Vagina (tissue), 2 donors: ENCODE results near the gene CGB8. TPM values are rescaled to one million over a fixed set of nuclear protein-coding genes. Genes with fewer than 3 reads are reported as not detected.

Experiments used
- DNase-seq, 2 donors: peaks; one replicate each; pipeline ENCODE4 v3.0.0-alpha.2; 2017; ENCODE audit errors: extremely low spot score in 2 of 2
- H3K27ac ChIP-seq: fragments of 200-600 bp; sonication (generic); one replicate; pipeline ENCODE4 v1.5.1; 2019
- H3K27me3 ChIP-seq: fragments of 200-600 bp; sonication (generic); one replicate; pipeline ENCODE4 v1.5.1; 2019
- H3K36me3 ChIP-seq, 2 donors: fragments of 200-600 bp; sonication (generic); one replicate each; pipeline ENCODE4 v1.5.1; 2017 to 2019
- H3K4me1 ChIP-seq: fragments of 200-600 bp; sonication (generic); one replicate; pipeline ENCODE4 v1.5.1; 2019
- H3K4me3 ChIP-seq, 2 donors: fragments of 200-600 bp; sonication (generic); 1 replicate in 1 of 2; 2 replicates in 1 of 2; pipeline ENCODE4 v1.5.1; 2016 to 2019
- H3K9me3 ChIP-seq: fragments of 200-600 bp; sonication (generic); one replicate; pipeline ENCODE4 v1.5.1; 2019
- CTCF ChIP-seq, 3 experiments: fragments of 450-650 bp in 2 of 3; fragments of 200-600 bp in 1 of 3; sonication (generic) in 1 of 3; IDR thresholded peaks; one replicate each; pipeline ENCODE4 v1.5.1; 2017 to 2019; ENCODE audit warnings: antibody characterized with exemption in 3 of 3, mild to moderate bottlenecking in 2 of 3, moderate library complexity in 2 of 3
- POLR2A ChIP-seq, 2 donors: fragments of 450-650 bp; IDR thresholded peaks; one replicate each; pipeline ENCODE4 v1.6.1; 2017; ENCODE audit warnings: antibody characterized with exemption in 2 of 2, mild to moderate bottlenecking in 2 of 2, moderate library complexity in 2 of 2
- POLR2AphosphoS5 ChIP-seq, 2 donors: sonication (generic); formaldehyde crosslinking; IDR thresholded peaks; one replicate each; pipeline ENCODE4 v1.9.0; 2017; ENCODE audit warnings: antibody characterized with exemption in 2 of 2, mild to moderate bottlenecking in 2 of 2, low read depth in 1 of 2; ENCODE audit not compliant: insufficient read depth in 1 of 2
- intact Hi-C: fragments of 100-400 bp; cut with DNase I; formaldehyde crosslinking; loops from one replicate; pipeline ENCODE4 v1.15.1; 2023
- total RNA-seq: library from RNA; depleted of rRNA; stranded (reverse); fragments of >200 nt; gene quantifications from one replicate; pipeline ENCODE4 v1.2.3, GENCODE V29; 2016

The CGB8 gene
- total RNA-seq, 1 donor from 2014 or later, result not detected

GRCh38 chr19:49017666-49018351, 31.1 kb downstream of the CGB8 start:
- DNase-seq, result no peak
- H3K9me3 ChIP-seq, result no peaks in the 10 kb centered on the region
- H3K4me1 ChIP-seq, result peaks cover 26% of the 10 kb centered on the region
- intact Hi-C loops, result no loop called here
- H3K27ac ChIP-seq, result no peak overlapping the region
- peaks cover 6% of the 10 kb centered on the region for H3K27me3 ChIP-seq
- H3K4me3 ChIP-seq, result peak overlapping the region; percentile 44 to 45
- TF ChIP-seq POLR2AphosphoS5 (IDR thresholded peaks at IDR 0.05; ENCODE audit: insufficient read depth in 1 of 2, low read depth in 1 of 2), result no peak
- TF ChIP-seq CTCF (IDR thresholded peaks at IDR 0.05), result no peak
- no peak for TF ChIP-seq POLR2A (IDR thresholded peaks at IDR 0.05)
- peaks cover 0 to 12% of the 10 kb centered on the region in 2 donors for H3K36me3 ChIP-seq

GRCh38 chr19:49017041-49017665, 31.8 kb downstream of the CGB8 start, which contains the start of gene LHB:
Gene LHB (minus strand): TSS chr19:49017091. CDS start chr19:49017081, 10 bp downstream.
- Histone ChIP-seq H3K4me3 (peak within 1 kb of the TSS; percentile 44 to 45), H3K4me1 (peaks cover 26% of the 10 kb centered on the region), H3K27ac (no peak within 1 kb of the TSS), H3K36me3 (peaks cover 0 to 19% of the 10 kb centered on the region in 2 donors), H3K9me3 (no peaks in the 10 kb centered on the region), H3K27me3 (peaks cover 6% of the 10 kb centered on the region)
- TF ChIP-seq POLR2A (IDR thresholded peaks at IDR 0.05), result no peak
- TF ChIP-seq POLR2AphosphoS5 (IDR thresholded peaks at IDR 0.05; ENCODE audit: insufficient read depth in 1 of 2, low read depth in 1 of 2), result no peak
- TF ChIP-seq CTCF (IDR thresholded peaks at IDR 0.05), result no peak
- no peak for DNase-seq
- intact Hi-C loops, result no loop called here

GRCh38 chr19:49016067-49016839, 32.7 kb downstream of the CGB8 start:
- Histone ChIP-seq H3K4me3 (no peak overlapping the region), H3K27ac (no peak overlapping the region), H3K4me1 (peaks cover 26% of the 10 kb centered on the region), H3K27me3 (peaks cover 6% of the 10 kb centered on the region), H3K36me3 (peaks cover 0 to 26% of the 10 kb centered on the region in 2 donors), H3K9me3 (no peaks in the 10 kb centered on the region)
- intact Hi-C loops, result no loop called here
- TF ChIP-seq POLR2AphosphoS5 (IDR thresholded peaks at IDR 0.05; ENCODE audit: insufficient read depth in 1 of 2, low read depth in 1 of 2), result no peak
- TF ChIP-seq POLR2A (IDR thresholded peaks at IDR 0.05), result no peak
- no peak for TF ChIP-seq CTCF (IDR thresholded peaks at IDR 0.05)
- no peak for DNase-seq

GRCh38 chr19:49014870-49015255, 34.0 kb downstream of the CGB8 start:
- Histone ChIP-seq H3K36me3 (peaks cover 0 to 39% of the 10 kb centered on the region in 2 donors), H3K27ac (no peak overlapping the region), H3K4me3 (no peak overlapping the region), H3K4me1 (peaks cover 26% of the 10 kb centered on the region), H3K27me3 (peaks cover 6% of the 10 kb centered on the region), H3K9me3 (no peaks in the 10 kb centered on the region)
- TF ChIP-seq POLR2AphosphoS5 (IDR thresholded peaks at IDR 0.05; ENCODE audit: insufficient read depth in 1 of 2, low read depth in 1 of 2) (no peak), POLR2A (IDR thresholded peaks at IDR 0.05) (no peak), CTCF (IDR thresholded peaks at IDR 0.05) (no peak)
- intact Hi-C loops, result no loop called here
- DNase-seq, result no peak
